Measurements from ENCODE around the gene PRADC1. TPM values are rescaled to one million over a fixed set of nuclear protein-coding genes. Genes with fewer than 3 reads are reported as not detected.

The PRADC1 gene
- total RNA-seq, 4 donors from 2014 or later = 9.7 to 30.2 (median 23.3) TPM

- peak in 1 of 2 donors; percentile 52 for DNase-seq (ENCODE audit: low spot score in 2 of 2)
- TF ChIP-seq POLR2A (IDR thresholded peaks at IDR 0.05) (no peak), CTCF (IDR thresholded peaks at IDR 0.05) (no peak)
- intact Hi-C loops (cut with DNase I; ENCODE audit: low total_unique reads) = no loop called here
- WGBS, 2 donors = 81 to 94% methylated on average over 3 of the region's 3 CpGs
- H3K4me3 ChIP-seq (ENCODE audit: low read depth, poor library complexity, severe bottlenecking) = no peak overlapping the region
Measured at GRCh38 chr2:73253901-73254300, 20.9 kb upstream of the PRADC1 start.

GRCh38 chr2:73253400-73253799, 20.4 kb upstream of the PRADC1 start:
- 54 to 73% methylated on average over 2 of the region's 2 CpGs for WGBS, 2 donors

GRCh38 chr2:73252238-73253027, 19.4 kb upstream of the PRADC1 start:
- H3K4me3 ChIP-seq (ENCODE audit: low read depth, poor library complexity, severe bottlenecking) = no peak overlapping the region
- DNase-seq (ENCODE audit: low spot score in 2 of 2) = peak in 1 of 2 donors; percentile 74
- intact Hi-C loops (cut with DNase I; ENCODE audit: low total_unique reads) = no loop called here
- WGBS, 2 donors = 74 to 76% methylated on average over 17 of the region's 17 CpGs
- no peak for TF ChIP-seq CTCF (IDR thresholded peaks at IDR 0.05)
- TF ChIP-seq POLR2A (IDR thresholded peaks at IDR 0.05) = no peak

More at GRCh38 chr2:73253400-73253799, 20.4 kb upstream of the PRADC1 start:
- DNase-seq (ENCODE audit: low spot score in 2 of 2) = peak in 1 of 2 donors; percentile 28
- intact Hi-C loops (cut with DNase I; ENCODE audit: low total_unique reads) = no loop called here
- no peak overlapping the region for H3K4me3 ChIP-seq (ENCODE audit: low read depth, poor library complexity, severe bottlenecking)
- TF ChIP-seq POLR2A (IDR thresholded peaks at IDR 0.05) = no peak
- TF ChIP-seq CTCF (IDR thresholded peaks at IDR 0.05) = no peak

- intact Hi-C loops (cut with DNase I; ENCODE audit: low total_unique reads) = no loop called here
- peak in 1 of 2 donors; percentile 77 for DNase-seq (ENCODE audit: low spot score in 2 of 2)
- 90 to 94% methylated on average over 16 to 17 of the region's 17 CpGs for WGBS, 2 donors
- TF ChIP-seq POLR2A (IDR thresholded peaks at IDR 0.05) (no peak), CTCF (IDR thresholded peaks at IDR 0.05) (no peak)
- no peak overlapping the region for H3K4me3 ChIP-seq (ENCODE audit: low read depth, poor library complexity, severe bottlenecking)
Measured at GRCh38 chr2:73250872-73251846, 18.1 kb upstream of the PRADC1 start.

- TF ChIP-seq CTCF (IDR thresholded peaks at IDR 0.05) = no peak
- no peak for TF ChIP-seq POLR2A (IDR thresholded peaks at IDR 0.05)
- WGBS, 2 donors = 85 to 86% methylated on average over 9 of the region's 9 CpGs
- no peak overlapping the region for H3K4me3 ChIP-seq (ENCODE audit: low read depth, poor library complexity, severe bottlenecking)
- intact Hi-C loops (cut with DNase I; ENCODE audit: low total_unique reads) = no loop called here
- peak in 1 of 2 donors; percentile 80 for DNase-seq (ENCODE audit: low spot score in 2 of 2)
Measured at GRCh38 chr2:73249636-73250035, 16.6 kb upstream of the PRADC1 start.
